ENCODE data around the gene HFM1. TPM values are rescaled to one million over a fixed set of nuclear protein-coding genes. Genes with fewer than 3 reads are reported as not detected.
"Not testable (repeated sequence)": the region's sequence is repeated elsewhere in the genome, so short reads cannot be mapped to it uniquely, and the experiment has no call there.

The HFM1 gene
- total RNA-seq, 3 donors from 2014 or later (not counting 1 experiment from before 2014, with no cell fraction given): 0.86 TPM; not detected in 2

- no peaks in the 10 kb centered on the region for H3K4me1 ChIP-seq (ENCODE audit: control insufficient read depth, insufficient read depth, low read length)
- no peak for DNase-seq
- TF ChIP-seq CTCF (IDR thresholded peaks at IDR 0.05): no peak
- Mint-ChIP-seq H3K9me3 (no peaks in the 10 kb centered on the region), H3K27me3 (ENCODE audit: low read depth in 2 of 2) (peaks cover 3 to 12% of the 10 kb centered on the region in 2 donors), H3K4me3 (no peak overlapping the region), H3K36me3 (no peaks in the 10 kb centered on the region), H3K27ac (no peak overlapping the region), H3K4me1 (no peaks in the 10 kb centered on the region)
- no peak overlapping the region for H3K27ac ChIP-seq (ENCODE audit: low read length)
- peaks cover 3% of the 10 kb centered on the region for H3K27me3 ChIP-seq (ENCODE audit: control insufficient read depth, insufficient read depth, low read length)
- H3K4me3 ChIP-seq (ENCODE audit: low read length): no peak overlapping the region
- no peaks in the 10 kb centered on the region for H3K9me3 ChIP-seq (ENCODE audit: control insufficient read depth, insufficient read depth, low read length)
- WGBS (ENCODE audit: insufficient coverage): 75% methylated on average over 1 of the region's 2 CpGs
- H3K36me3 ChIP-seq (ENCODE audit: control insufficient read depth, insufficient read depth, low read length): no peaks in the 10 kb centered on the region
- intact Hi-C loops (cut with micrococcal nuclease): no loop called here
- no peak for ATAC-seq
Measured at GRCh38 chr1:91383456-91383855, 21.2 kb downstream of the HFM1 start.

GRCh38 chr1:91381844-91382243 is 22.8 kb downstream of the HFM1 start:
- intact Hi-C loops (cut with micrococcal nuclease): no loop called here
- WGBS (ENCODE audit: insufficient coverage): 89% methylated on average over 3 of the region's 3 CpGs

GRCh38 chr1:91374086-91374485 is 30.6 kb downstream of the HFM1 start:
- no peaks in the 10 kb centered on the region for H3K9me3 ChIP-seq (ENCODE audit: control insufficient read depth, insufficient read depth, low read length)
- no peaks in the 10 kb centered on the region for H3K27me3 ChIP-seq (ENCODE audit: control insufficient read depth, insufficient read depth, low read length)
- Mint-ChIP-seq H3K27me3 (ENCODE audit: low read depth in 2 of 2) (peaks cover 0 to 4% of the 10 kb centered on the region in 2 donors), H3K36me3 (no peaks in the 10 kb centered on the region), H3K4me1 (no peaks in the 10 kb centered on the region), H3K4me3 (no peak overlapping the region), H3K9me3 (peaks cover 0 to 3% of the 10 kb centered on the region in 2 donors), H3K27ac (no peak overlapping the region)
- H3K4me1 ChIP-seq (ENCODE audit: control insufficient read depth, insufficient read depth, low read length): no peaks in the 10 kb centered on the region
- WGBS (ENCODE audit: insufficient coverage): 90% methylated on average over 1 of the region's 1 CpG
- DNase-seq: no peak
- H3K27ac ChIP-seq (ENCODE audit: low read length): no peak overlapping the region
- H3K36me3 ChIP-seq (ENCODE audit: control insufficient read depth, insufficient read depth, low read length): no peaks in the 10 kb centered on the region
- no peak overlapping the region for H3K4me3 ChIP-seq (ENCODE audit: low read length)
- ATAC-seq: no peak
- intact Hi-C loops (cut with micrococcal nuclease): no loop called here
- TF ChIP-seq CTCF (IDR thresholded peaks at IDR 0.05): no peak

More at GRCh38 chr1:91381844-91382243, 22.8 kb downstream of the HFM1 start:
- Mint-ChIP-seq H3K4me1 (no peaks in the 10 kb centered on the region), H3K9me3 (no peaks in the 10 kb centered on the region), H3K27me3 (ENCODE audit: low read depth in 2 of 2) (peaks cover 3 to 12% of the 10 kb centered on the region in 2 donors), H3K27ac (no peak overlapping the region), H3K4me3 (no peak overlapping the region), H3K36me3 (no peaks in the 10 kb centered on the region)
- DNase-seq (no peak), ATAC-seq (no peak)
- Histone ChIP-seq H3K4me1 (ENCODE audit: control insufficient read depth, insufficient read depth, low read length) (no peaks in the 10 kb centered on the region), H3K4me3 (ENCODE audit: low read length) (no peak overlapping the region), H3K27me3 (ENCODE audit: control insufficient read depth, insufficient read depth, low read length) (peaks cover 3% of the 10 kb centered on the region), H3K27ac (ENCODE audit: low read length) (no peak overlapping the region), H3K9me3 (ENCODE audit: control insufficient read depth, insufficient read depth, low read length) (no peaks in the 10 kb centered on the region), H3K36me3 (ENCODE audit: control insufficient read depth, insufficient read depth, low read length) (no peaks in the 10 kb centered on the region)
- no peak for TF ChIP-seq CTCF (IDR thresholded peaks at IDR 0.05)

GRCh38 chr1:91372230-91372629 is 32.4 kb downstream of the HFM1 start:
- H3K4me3 Mint-ChIP-seq; H3K27ac Mint-ChIP-seq; H3K4me3 ChIP-seq (ENCODE audit: low read length); H3K27ac ChIP-seq (ENCODE audit: low read length); H3K36me3 Mint-ChIP-seq; ATAC-seq; H3K4me1 Mint-ChIP-seq; H3K27me3 ChIP-seq (ENCODE audit: control insufficient read depth, insufficient read depth, low read length); DNase-seq; H3K9me3 ChIP-seq (ENCODE audit: control insufficient read depth, insufficient read depth, low read length); H3K36me3 ChIP-seq (ENCODE audit: control insufficient read depth, insufficient read depth, low read length); H3K9me3 Mint-ChIP-seq; intact Hi-C loops (cut with micrococcal nuclease); H3K4me1 ChIP-seq (ENCODE audit: control insufficient read depth, insufficient read depth, low read length): not testable (repeated sequence)
- no CpG with 5 or more reads among the region's 3 CpGs for WGBS (ENCODE audit: insufficient coverage)
- H3K27me3 Mint-ChIP-seq (ENCODE audit: low read depth in 2 of 2): peaks cover 10 to 11% of the 10 kb centered on the region in 2 donors
